IMR-90 (cell line): ENCODE results near the gene MIER3. TPM values are rescaled to one million over a fixed set of nuclear protein-coding genes. Genes with fewer than 3 reads are reported as not detected.

Experiments used
- ATAC-seq: fragments of 200-7000 bp; cut with Tn5 transposase; 2 replicates; pipeline ENCODE4 v1.9.1; 2020; ENCODE audit warnings: low read depth, mild to moderate bottlenecking, moderate library complexity
- BruUV-seq: library from RNA; stranded (reverse); fragments of 400-500 nt; replicated peaks from 2 replicates; lab custom pipeline; 2021; lab: Mats Ljungman, UMichigan
- CTCF ChIA-PET: fragments of 300-600 bp; formaldehyde crosslinking; extraction: SDS; loops from one replicate; lab custom pipeline; 2021; ENCODE audit warnings: antibody characterized with exemption; lab: Yijun Ruan, JAX
- POLR2A ChIA-PET: fragments of 300-600 bp; sonication (Branson Sonifier 250); formaldehyde crosslinking; loops from one replicate; lab custom pipeline; 2022; ENCODE audit warnings: antibody characterized with exemption; ENCODE audit not compliant: unreplicated experiment; lab: Charles Lee
- DNase-seq: peaks from one replicate; pipeline ENCODE4 v3.0.0; 2013
- H2AFZ ChIP-seq: replicated peaks from 2 replicates; pipeline ENCODE3; 2013; ENCODE audit warnings: low read length, mild to moderate bottlenecking; ENCODE audit not compliant: poor library complexity
- H2AK5ac ChIP-seq: 2 replicates; pipeline ENCODE4 v1.6.1; 2013; ENCODE audit warnings: low read depth, low read length, inconsistent platforms
- H2AK9ac ChIP-seq: replicated peaks from 2 replicates; pipeline ENCODE3; 2013; ENCODE audit warnings: mild to moderate bottlenecking, low read depth, low read length, moderate library complexity; ENCODE audit not compliant: poor library complexity
- H2BK120ac ChIP-seq: 2 replicates; pipeline ENCODE4 v1.6.1; 2013; ENCODE audit warnings: low read depth, low read length, inconsistent platforms
- H2BK15ac ChIP-seq: 3 replicates; pipeline ENCODE4 v1.6.1; 2013; ENCODE audit warnings: low read depth, low read length, inconsistent platforms
- H2BK20ac ChIP-seq: 2 replicates; pipeline ENCODE4 v1.6.1; 2013; ENCODE audit warnings: low read depth, mild to moderate bottlenecking, inconsistent platforms, low read length, moderate library complexity
- H2BK5ac ChIP-seq: 2 replicates; pipeline ENCODE4 v1.6.1; 2013; ENCODE audit warnings: mild to moderate bottlenecking, low read depth, low read length, inconsistent platforms; ENCODE audit not compliant: poor library complexity, severe bottlenecking
- H3K14ac ChIP-seq: replicated peaks from 2 replicates; pipeline ENCODE4 v1.6.1; 2013; ENCODE audit warnings: low read depth, low read length, inconsistent platforms
- H3K18ac ChIP-seq: 2 replicates; pipeline ENCODE4 v1.6.1; 2013; ENCODE audit warnings: low read depth, low read length, control low read depth
- H3K23ac ChIP-seq: 2 replicates; pipeline ENCODE4 v1.6.1; 2013; ENCODE audit warnings: low read depth, low read length, inconsistent platforms
- H3K27ac ChIP-seq: 2 replicates; pipeline ENCODE4 v1.5.1; 2013; ENCODE audit warnings: mild to moderate bottlenecking, control low read depth, low read length; ENCODE audit not compliant: insufficient read depth
- H3K27me3 ChIP-seq: 2 replicates; pipeline ENCODE4 v1.6.1; 2013; ENCODE audit warnings: low read length; ENCODE audit not compliant: control insufficient read depth, insufficient read depth
- H3K36me3 ChIP-seq: 2 replicates; pipeline ENCODE4 v1.6.1; 2013; ENCODE audit warnings: low read length, mixed read lengths; ENCODE audit not compliant: control insufficient read depth, insufficient read depth
- H3K4ac ChIP-seq: 2 replicates; pipeline ENCODE4 v1.6.1; 2013; ENCODE audit warnings: low read depth, low read length, inconsistent platforms
- H3K4me1 ChIP-seq: 2 replicates; pipeline ENCODE4 v1.6.1; 2013; ENCODE audit warnings: low read length, mixed read lengths; ENCODE audit not compliant: control insufficient read depth, insufficient read depth
- H3K4me2 ChIP-seq: 2 replicates; pipeline ENCODE4 v1.6.1; 2013; ENCODE audit warnings: low read depth, mild to moderate bottlenecking, control low read depth, low read length, moderate library complexity
- H3K4me3 ChIP-seq: 2 replicates; pipeline ENCODE4 v1.5.1; 2013; ENCODE audit warnings: low read depth, mild to moderate bottlenecking, control low read depth, low read length, moderate library complexity; ENCODE audit not compliant: insufficient read depth
- H3K56ac ChIP-seq: 2 replicates; pipeline ENCODE4 v1.6.1; 2013; ENCODE audit warnings: low read length, inconsistent platforms; ENCODE audit not compliant: insufficient read depth; ENCODE audit errors: extremely low read depth
- H3K79me1 ChIP-seq, 2 experiments: 2 replicates each; pipeline ENCODE4 v1.6.1; 2013; ENCODE audit warnings: low read length in 2 of 2, inconsistent platforms in 1 of 2, low read depth in 1 of 2
- H3K9ac ChIP-seq: 2 replicates; pipeline ENCODE4 v1.6.1; 2013; ENCODE audit warnings: low read depth, low read length, control low read depth
- H3K9me1 ChIP-seq: 2 replicates; pipeline ENCODE4 v1.6.1; 2013; ENCODE audit warnings: low read length, inconsistent platforms; ENCODE audit not compliant: insufficient read depth
- H3K9me3 ChIP-seq: 2 replicates; pipeline ENCODE4 v1.6.1; 2013; ENCODE audit warnings: low read length; ENCODE audit not compliant: control insufficient read depth, insufficient read depth
- H4K20me1 ChIP-seq: 2 replicates; pipeline ENCODE4 v1.6.1; 2013; ENCODE audit warnings: low read length, inconsistent platforms; ENCODE audit not compliant: insufficient read depth
- H4K5ac ChIP-seq: 2 replicates; pipeline ENCODE4 v1.6.1; 2013; ENCODE audit warnings: mild to moderate bottlenecking, low read depth, low read length, control low read depth
- H4K8ac ChIP-seq, 2 experiments: 2 replicates each; pipeline ENCODE4 v1.6.1; 2013; ENCODE audit warnings: low read depth in 2 of 2, low read length in 2 of 2, control low read depth in 1 of 2, inconsistent platforms in 1 of 2
- H4K91ac ChIP-seq: 2 replicates; pipeline ENCODE4 v1.6.1; 2013; ENCODE audit warnings: low read depth, low read length, inconsistent platforms; ENCODE audit not compliant: insufficient read depth
- CEBPB ChIP-seq: IDR thresholded peaks from 2 replicates; pipeline ENCODE4 v1.6.1; 2012; ENCODE audit warnings: low read depth, low read length, improper control_type of control experiment
- ELK1 ChIP-seq: fragments of 150-350 bp; IDR thresholded peaks from 2 replicates; pipeline ENCODE4 v1.6.1; 2016; ENCODE audit warnings: low read depth, mild to moderate bottlenecking, low read length, moderate library complexity, borderline replicate concordance
- WGBS, 2 experiments: methylation state at CpG; one replicate each; pipeline versions ENCODE4 v1.1.5 to v1.1.7; 2013; ENCODE audit warnings: missing lambda C conversion rate in 2 of 2; ENCODE audit not compliant: insufficient read length in 1 of 2; ENCODE audit errors: extremely low coverage in 2 of 2; 5-methylcytosine and 5-hydroxymethylcytosine counted together
- dilution Hi-C: fragments of 300-500 bp; cut with HindIII; formaldehyde crosslinking; loops from one replicate; pipeline ENCODE4 v1.14.3; 2018; ENCODE audit warnings: low sequenced_read_pairs; ENCODE audit not compliant: unreplicated experiment
- in situ Hi-C: fragments of 300-500 bp; cut with MboI; formaldehyde crosslinking; loops from 3 replicates; pipeline ENCODE4 v1.14.3; 2019; ENCODE audit warnings: low sequenced_read_pairs, inconsistent platforms, mixed read lengths
- intact Hi-C: fragments of 100-400 bp; cut with micrococcal nuclease; formaldehyde crosslinking; loops from 2 replicates; pipeline ENCODE4 v1.10.0; 2022
- polyA plus RNA-seq, 3 experiments: library from polyadenylated mRNA; depleted of rRNA; stranded (reverse); fragments of >200 nt; gene quantifications; 2 replicates each; pipeline ENCODE4 v1.2.3, GENCODE V29; 2012; ENCODE audit warnings: low replicate concordance in 1 of 3
- total RNA-seq: library from RNA; depleted of rRNA; stranded (reverse); fragments of >200 nt; gene quantifications from 2 replicates; pipeline ENCODE4 v1.2.3, GENCODE V29; 2012

The MIER3 gene
- total and polyA plus RNA-seq, 2 of the 4 experiments (the other 2 are of a cell fraction) = 6.4 to 22.9 TPM

GRCh38 chr5:56876327-56876726 is 75.6 kb downstream of the MIER3 start:
- ATAC-seq = no peak
- no peak overlapping the region for H3K27ac ChIP-seq
- no peak overlapping the region for H3K14ac ChIP-seq
- WGBS, 2 experiments = no CpG with 5 or more reads among the region's 3 CpGs
- POLR2A ChIA-PET = no interaction called here
- peaks cover 6 to 12% of the 10 kb centered on the region in 2 experiments for H3K79me1 ChIP-seq
- intact Hi-C loops (loop anchor here (10.0 kb wide), 1 partner anchor 1592 kb away; no protein-coding TSS in a partner anchor), in situ Hi-C loops (no loop called here), dilution Hi-C loops (no loop called here)
- no peak overlapping the region for H3K4me2 ChIP-seq
- no peak overlapping the region for H3K18ac ChIP-seq
- H3K23ac ChIP-seq = no peak overlapping the region
- H2AFZ ChIP-seq = no peak overlapping the region
- no peak overlapping the region for H2AK5ac ChIP-seq
- H4K5ac ChIP-seq = no peak overlapping the region
- H3K4me1 ChIP-seq = no peaks in the 10 kb centered on the region
- H3K4ac ChIP-seq = no peak overlapping the region
- TF ChIP-seq ELK1 = no peak
- TF ChIP-seq CEBPB = peak; percentile 26; the same call in 1 of the 2 replicates
- CTCF ChIA-PET = interaction anchor here (1.2 kb wide), 1 partner anchor 11 kb away, joined by 3 read pairs; no protein-coding TSS in a partner anchor
- H2BK15ac ChIP-seq = no peak overlapping the region
- H4K20me1 ChIP-seq = no peaks in the 10 kb centered on the region; the same call in 1 of the 2 replicates
- no peak overlapping the region for H2BK5ac ChIP-seq
- no peak overlapping the region for H4K8ac ChIP-seq
- no peaks in the 10 kb centered on the region for H3K9me3 ChIP-seq
- H3K56ac ChIP-seq = no peak overlapping the region
- H3K4me3 ChIP-seq = no peak overlapping the region
- no peak overlapping the region for H2BK20ac ChIP-seq
- no peak overlapping the region for H3K9ac ChIP-seq
- no peaks in the 10 kb centered on the region for H3K27me3 ChIP-seq
- no peak overlapping the region for H4K91ac ChIP-seq
- peaks cover 39% of the 10 kb centered on the region for H3K36me3 ChIP-seq
- BruUV-seq = no TSS peak
- DNase-seq = peak; percentile 14
- H2BK120ac ChIP-seq = no peak overlapping the region
- no peaks in the 10 kb centered on the region; the same call in 1 of the 2 replicates for H3K9me1 ChIP-seq
- no peak overlapping the region for H2AK9ac ChIP-seq
